Spleen (tissue), 11 donors: ENCODE data around the gene RABL6. TPM values are rescaled to one million over a fixed set of nuclear protein-coding genes. Genes with fewer than 3 reads are reported as not detected.

Experiments used
- DNase-seq: peaks from one replicate; pipeline ENCODE4 v3.0.0-alpha.2; 2020
- H3K27ac ChIP-seq, 8 donors: fragments of 200-600 bp; sonication (generic) in 7 of 8; 1 replicate in 4 of 8; 2 replicates in 4 of 8; pipeline versions ENCODE4 v1.5.0 to v1.8.0; 2016 to 2021; ENCODE audit warnings: inconsistent platforms in 4 of 8, mild to moderate bottlenecking in 4 of 8, moderate library complexity in 1 of 8
- H3K27me3 ChIP-seq, 7 donors: fragments of 200-600 bp; sonication (generic) in 6 of 7; replicated peaks in 1 of 7; 1 replicate in 4 of 7; 2 replicates in 3 of 7; pipeline versions ENCODE4 v1.5.0 to v1.8.0; 2016 to 2021; ENCODE audit warnings: inconsistent platforms in 3 of 7, mild to moderate bottlenecking in 1 of 7
- H3K36me3 ChIP-seq, 6 donors: fragments of 200-600 bp; sonication (generic) in 5 of 6; 1 replicate in 4 of 6; 2 replicates in 2 of 6; pipeline versions ENCODE4 v1.5.0 to v1.8.0; 2016 to 2021; ENCODE audit warnings: inconsistent platforms in 2 of 6
- H3K4me1 ChIP-seq, 6 donors: fragments of 200-600 bp; sonication (generic) in 5 of 6; 1 replicate in 3 of 6; 2 replicates in 3 of 6; pipeline versions ENCODE4 v1.5.0 to v1.8.0; 2016 to 2021; ENCODE audit warnings: inconsistent platforms in 3 of 6
- H3K4me3 ChIP-seq, 8 donors: fragments of 200-600 bp; sonication (generic) in 7 of 8; 1 replicate in 4 of 8; 2 replicates in 4 of 8; pipeline versions ENCODE4 v1.5.0 to v1.8.0; 2016 to 2021; ENCODE audit warnings: inconsistent platforms in 4 of 8, mild to moderate bottlenecking in 4 of 8, moderate library complexity in 2 of 8
- H3K9me3 ChIP-seq, 8 donors: fragments of 200-600 bp; sonication (generic) in 7 of 8; 1 replicate in 4 of 8; 2 replicates in 4 of 8; pipeline versions ENCODE4 v1.5.0 to v1.8.0; 2016 to 2021; ENCODE audit warnings: inconsistent platforms in 4 of 8
- POLR2A ChIP-seq, 3 donors: fragments of 450-650 bp; IDR thresholded peaks; one replicate each; pipeline ENCODE4 v1.5.1; 2017; ENCODE audit warnings: antibody characterized with exemption in 3 of 3, mild to moderate bottlenecking in 1 of 3
- POLR2AphosphoS5 ChIP-seq, 3 donors: sonication (generic); formaldehyde crosslinking; IDR thresholded peaks; one replicate each; pipeline ENCODE4 v1.5.1; 2017; ENCODE audit warnings: antibody characterized with exemption in 3 of 3
- WGBS, 5 donors: extraction: QIAGEN DNeasy Blood & Tissue Kit in 3 of 5; methylation state at CpG; one replicate each; pipeline versions ENCODE4 v1.1.5 to v1.1.7; 2013 to 2018; 5-methylcytosine and 5-hydroxymethylcytosine counted together
- intact Hi-C: fragments of 100-400 bp; cut with DNase I; formaldehyde crosslinking; loops from one replicate; pipeline ENCODE4 v1.15.0; 2023; ENCODE audit warnings: low total_unique reads
- polyA plus RNA-seq, 3 donors: library from polyadenylated mRNA; stranded (reverse); fragments of 200-250 nt; gene quantifications; one replicate each; pipeline ENCODE4 v1.2.1, GENCODE V29; 2013
- total RNA-seq, 7 donors: library from RNA; depleted of rRNA in 3 of 7; stranded (reverse); fragments of >200 nt in 3 of 7; fragmentation: NEBNext Ultra II Directional in 4 of 7; extraction: Animal tissue kit (Norgen Biotek cat#: 25700) in 4 of 7; gene quantifications; one replicate each; pipeline versions ENCODE4 v1.1.0 to v1.2.1, GENCODE V29; 2016 to 2021
- TF ChIP-seq, protein P1 (sequence below), 11 experiments: fragments of 200-600 bp in 7 of 11; fragments of 450-650 bp in 4 of 11; sonication (generic) in 4 of 11; IDR thresholded peaks in 8 of 11; conservative IDR thresholded peaks in 3 of 11; 1 replicate in 7 of 11; 2 replicates in 4 of 11; pipeline versions ENCODE4 v1.4.0 to v1.8.0; 2016 to 2021; ENCODE audit warnings: antibody characterized with exemption in 11 of 11, inconsistent platforms in 4 of 11, mild to moderate bottlenecking in 1 of 11
- donor health status: healthy with polysubstance abuse.
- donor health status: DM: no; HTN: no; CAD: no; lungs with moderate emphysema.
- donor health status: DM: no; HTN: no; CAD: no.
- donor health status: Bipolar disorder and iron deficiency.
- donor health status: healthy.
- donor health status: DM: no; HTN: no; CAD: no.
- donor health status: DM: yes; HTN: yes; CAD: no.

Gene RABL6
- total and polyA plus RNA-seq, 10 donors: 32.7 to 70.0 (median 55.7) TPM

GRCh38 chr9:136848393-136849037 lies 40.8 kb downstream of the RABL6 start:
- DNase-seq: no peak
- Histone ChIP-seq H3K9me3 (no peaks in the 10 kb centered on the region), H3K4me1 (peaks cover 30 to 83% (median 61%) of the 10 kb centered on the region in 6 donors), H3K36me3 (peaks cover 0 to 38% (median 8%) of the 10 kb centered on the region in 6 donors), H3K27ac (peak overlapping the region; percentile 80 to 93 (median 88)), H3K27me3 (peaks cover 0 to 50% (median 45%) of the 10 kb centered on the region in 7 donors), H3K4me3 (peak overlapping the region; percentile 57 to 90 (median 82))
- TF ChIP-seq, protein P1, sequence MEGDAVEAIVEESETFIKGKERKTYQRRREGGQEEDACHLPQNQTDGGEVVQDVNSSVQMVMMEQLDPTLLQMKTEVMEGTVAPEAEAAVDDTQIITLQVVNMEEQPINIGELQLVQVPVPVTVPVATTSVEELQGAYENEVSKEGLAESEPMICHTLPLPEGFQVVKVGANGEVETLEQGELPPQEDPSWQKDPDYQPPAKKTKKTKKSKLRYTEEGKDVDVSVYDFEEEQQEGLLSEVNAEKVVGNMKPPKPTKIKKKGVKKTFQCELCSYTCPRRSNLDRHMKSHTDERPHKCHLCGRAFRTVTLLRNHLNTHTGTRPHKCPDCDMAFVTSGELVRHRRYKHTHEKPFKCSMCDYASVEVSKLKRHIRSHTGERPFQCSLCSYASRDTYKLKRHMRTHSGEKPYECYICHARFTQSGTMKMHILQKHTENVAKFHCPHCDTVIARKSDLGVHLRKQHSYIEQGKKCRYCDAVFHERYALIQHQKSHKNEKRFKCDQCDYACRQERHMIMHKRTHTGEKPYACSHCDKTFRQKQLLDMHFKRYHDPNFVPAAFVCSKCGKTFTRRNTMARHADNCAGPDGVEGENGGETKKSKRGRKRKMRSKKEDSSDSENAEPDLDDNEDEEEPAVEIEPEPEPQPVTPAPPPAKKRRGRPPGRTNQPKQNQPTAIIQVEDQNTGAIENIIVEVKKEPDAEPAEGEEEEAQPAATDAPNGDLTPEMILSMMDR (IDR thresholded peaks at IDR 0.05 in 8 of 11, conservative IDR thresholded peaks at IDR 0.05 in 3 of 11): no peak
- TF ChIP-seq POLR2A (IDR thresholded peaks at IDR 0.05) (no peak), POLR2AphosphoS5 (IDR thresholded peaks at IDR 0.05) (no peak)
- 1 to 5% (median 2%) methylated on average over 13 to 49 of the region's 53 CpGs for WGBS, 5 donors
- intact Hi-C loops: loop anchor here (10.0 kb wide), 1 partner anchor 96 kb away; the partner anchor contains the start of genes C8G and FBXW5

GRCh38 chr9:136849038-136849959 lies 41.6 kb downstream of the RABL6 start, which contains the start of gene PHPT1:
PHPT1 (plus strand) TSS chr9:136849409; CDS start chr9:136849431, 22 bp downstream.
- intact Hi-C loops: loop anchor here (10.0 kb wide), 1 partner anchor 96 kb away; the partner anchor contains the start of genes C8G and FBXW5

DNA sequence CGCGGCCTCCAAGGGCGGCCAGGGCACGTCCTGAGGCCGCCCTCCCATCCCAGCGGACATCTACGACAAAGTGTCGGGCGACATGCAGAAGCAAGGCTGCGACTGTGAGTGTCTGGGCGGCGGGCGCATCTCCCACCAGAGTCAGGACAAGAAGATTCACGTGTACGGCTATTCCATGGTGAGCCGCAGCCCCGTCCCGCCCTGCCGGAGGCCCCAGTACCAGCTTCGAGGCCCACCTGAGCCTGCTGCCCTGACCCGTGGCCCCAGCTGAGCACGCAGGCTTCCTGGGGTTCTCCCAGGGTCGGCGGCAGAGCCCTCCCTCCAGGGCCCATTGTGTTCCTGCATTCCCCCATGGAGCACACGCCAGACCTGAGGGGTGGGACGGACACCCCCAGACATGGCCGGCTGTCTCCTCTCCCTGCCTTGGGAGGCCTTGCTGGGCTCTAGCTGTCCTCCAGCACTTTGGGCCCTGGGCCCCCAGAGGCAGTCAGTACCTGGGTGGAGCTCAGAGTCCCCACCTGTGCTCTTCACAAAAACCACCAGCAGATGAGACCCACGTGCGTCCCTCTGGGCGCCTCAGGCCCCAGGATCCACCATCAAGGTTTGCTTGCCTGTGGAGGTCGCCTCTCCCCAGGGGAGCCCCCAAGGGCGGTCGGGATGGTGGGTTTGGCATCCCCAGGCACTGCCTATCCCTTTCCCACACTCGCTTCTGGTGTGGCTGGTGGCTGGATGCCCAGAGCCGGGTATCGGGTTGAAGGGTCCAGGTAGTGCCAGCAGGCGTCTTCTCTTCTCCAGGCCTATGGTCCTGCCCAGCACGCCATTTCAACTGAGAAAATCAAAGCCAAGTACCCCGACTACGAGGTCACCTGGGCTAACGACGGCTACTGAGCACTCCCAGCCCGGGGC lies 42.5 kb downstream of the RABL6 start:
- peak overlapping the region; percentile 57 to 90 (median 82) for H3K4me3 ChIP-seq
- peaks cover 0 to 34% (median 31%) of the 10 kb centered on the region in 7 donors for H3K27me3 ChIP-seq
- H3K4me1 ChIP-seq: peaks cover 22 to 85% (median 63%) of the 10 kb centered on the region in 6 donors
- peak overlapping the region in 7 of 8 donors; percentile 83 to 93 (median 88) for H3K27ac ChIP-seq
- no peaks in the 10 kb centered on the region for H3K9me3 ChIP-seq
- peaks cover 0 to 34% (median 8%) of the 10 kb centered on the region in 6 donors for H3K36me3 ChIP-seq
- no peak for DNase-seq
- intact Hi-C loops: loop anchor here (10.0 kb wide), 1 partner anchor 95 kb away; the partner anchor contains the start of genes C8G and FBXW5
- TF ChIP-seq POLR2AphosphoS5 (IDR thresholded peaks at IDR 0.05): peak in 2 of 3 donors; percentile 20 to 66
- TF ChIP-seq, protein P1 (IDR thresholded peaks at IDR 0.05 in 8 of 11, conservative IDR thresholded peaks at IDR 0.05 in 3 of 11): no peak
- WGBS, 5 donors: 63 to 71% (median 69%) methylated on average over 24 to 43 of the region's 43 CpGs

More at GRCh38 chr9:136849038-136849959, 41.6 kb downstream of the RABL6 start, which contains the start of gene PHPT1:
- H3K4me1 ChIP-seq: peaks cover 23 to 83% (median 59%) of the 10 kb centered on the region in 6 donors
- TF ChIP-seq POLR2AphosphoS5 (IDR thresholded peaks at IDR 0.05) (peak; percentile 97 to 98 (median 97)), POLR2A (IDR thresholded peaks at IDR 0.05) (peak in 1 of 3 donors; percentile 72)
- TF ChIP-seq, protein P1 (IDR thresholded peaks at IDR 0.05 in 8 of 11, conservative IDR thresholded peaks at IDR 0.05 in 3 of 11): peak in 2 of 11 experiments; percentile 18 to 20
- peaks cover 0 to 42% (median 37%) of the 10 kb centered on the region in 7 donors for H3K27me3 ChIP-seq
- H3K9me3 ChIP-seq: no peaks in the 10 kb centered on the region
- peaks cover 0 to 38% (median 8%) of the 10 kb centered on the region in 6 donors for H3K36me3 ChIP-seq
- peak; percentile 99 for DNase-seq
- peak within 1 kb of the TSS; percentile 57 to 90 (median 82) for H3K4me3 ChIP-seq
- WGBS, 5 donors: 0 to 2% (median 0%) methylated on average over 29 to 77 of the region's 77 CpGs
- peak within 1 kb of the TSS; percentile 80 to 93 (median 88) for H3K27ac ChIP-seq
